ENCODE results near the gene IFNE.

Gene IFNE

GRCh38 chr9:21482213-21482612, at the start of gene IFNE:
IFNE (minus strand) TSS chr9:21482313; CDS start chr9:21481694, 619 bp downstream.
- no peak for DNase-seq (ENCODE audit: low read depth)

DNA sequence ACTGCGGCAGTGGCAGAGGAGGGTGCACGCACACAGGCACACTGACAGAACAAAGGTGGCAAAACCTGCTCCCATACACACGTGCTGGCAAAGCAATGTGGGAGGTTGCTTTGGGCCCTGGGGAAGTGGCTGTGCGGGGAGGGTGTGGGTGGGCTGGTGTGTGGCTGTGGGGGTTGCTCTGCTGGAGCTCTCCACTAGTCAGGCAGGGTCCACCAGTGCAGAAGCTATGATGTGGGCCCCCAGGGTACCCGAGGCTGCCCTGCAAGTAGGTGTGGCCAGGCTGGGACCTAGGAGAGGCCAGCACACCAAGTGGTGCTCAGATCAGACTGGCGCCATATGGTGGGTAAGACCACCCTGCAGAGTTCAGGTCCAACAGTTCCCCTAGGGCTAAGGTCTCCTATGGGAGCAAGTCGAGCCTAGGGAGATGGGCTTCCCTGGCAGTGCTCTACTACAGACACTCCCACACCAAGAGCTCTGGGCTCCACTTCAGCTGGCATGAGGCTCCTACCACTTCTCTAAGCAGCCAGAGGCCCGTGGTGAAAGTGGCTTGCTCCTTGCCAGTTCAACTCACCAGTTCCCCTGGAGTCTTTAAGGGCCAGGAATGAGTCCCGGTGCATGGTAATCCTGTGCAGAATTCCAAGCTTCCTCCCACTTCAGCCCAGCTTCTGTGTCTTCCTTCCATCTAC, 46.2 kb upstream of the IFNE start:
- DNase-seq (ENCODE audit: low read depth) = no peak

DNA sequence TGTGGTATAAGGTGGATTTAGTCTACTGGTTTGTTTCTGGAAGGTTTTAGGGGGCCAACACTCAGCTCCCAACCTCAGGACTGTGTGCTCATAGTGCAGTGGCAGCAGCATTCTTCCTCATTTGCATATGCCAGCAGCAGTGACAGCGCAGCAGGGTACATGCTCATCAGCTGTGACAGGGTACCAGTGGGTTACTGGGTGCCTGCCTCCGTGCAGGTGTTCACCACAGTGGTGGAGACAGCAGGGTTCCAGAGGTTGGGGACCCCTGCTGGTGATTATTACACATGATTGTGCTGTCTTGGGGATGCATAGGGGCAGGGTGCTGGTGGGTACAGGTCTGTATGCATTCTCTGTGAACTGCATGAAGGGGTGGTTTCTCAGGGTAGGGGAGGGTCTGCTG, 45.5 kb upstream of the IFNE start:
- DNase-seq (ENCODE audit: low read depth) = no peak

- DNase-seq (ENCODE audit: low read depth) = no peak
Measured at GRCh38 chr9:21525174-21525573, 43.1 kb upstream of the IFNE start.

- no peak for DNase-seq (ENCODE audit: low read depth)
Measured at GRCh38 chr9:21524099-21524830, 42.2 kb upstream of the IFNE start.

GRCh38 chr9:21523021-21524014, 41.2 kb upstream of the IFNE start:
- no peak for DNase-seq (ENCODE audit: low read depth)

- no peak for DNase-seq (ENCODE audit: low read depth)
Measured at GRCh38 chr9:21522348-21522747, 40.2 kb upstream of the IFNE start.

- no peak for DNase-seq (ENCODE audit: low read depth)
Measured at GRCh38 chr9:21521448-21521847, 39.3 kb upstream of the IFNE start.

DNA sequence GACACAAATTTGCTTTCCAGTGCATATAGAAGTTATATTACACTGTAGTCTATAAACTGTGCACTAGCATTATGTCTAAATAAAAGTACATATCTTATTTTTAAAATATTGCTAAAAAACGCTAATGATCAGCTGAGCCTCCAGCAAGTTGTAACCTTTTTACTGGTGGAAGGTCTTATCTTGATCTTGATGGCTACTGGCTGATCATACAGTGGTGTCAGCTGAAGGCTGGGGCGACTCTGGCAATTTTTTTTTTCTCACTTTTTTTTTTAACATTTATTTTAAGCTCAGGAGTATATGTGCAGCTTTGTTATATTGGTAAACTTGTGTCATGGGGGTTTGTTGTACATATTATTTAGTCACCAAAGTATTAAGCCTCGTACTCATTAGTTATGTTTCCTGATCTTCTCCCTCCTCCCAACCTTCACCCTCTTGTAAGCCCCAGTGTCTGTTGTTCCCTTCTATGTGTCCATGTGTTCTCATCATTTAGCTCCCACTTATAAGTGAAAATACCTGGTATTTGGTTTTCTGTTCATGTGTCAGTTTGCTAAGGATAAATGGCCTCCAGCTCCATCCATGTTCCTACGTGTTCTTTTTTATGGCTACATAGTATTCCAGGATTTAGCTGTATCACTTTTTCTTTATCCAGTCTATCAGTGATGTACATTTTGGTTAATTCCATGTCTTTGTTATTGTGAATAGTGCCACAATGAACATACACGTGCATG, 38.6 kb upstream of the IFNE start:
- no peak for DNase-seq (ENCODE audit: low read depth)

DNA sequence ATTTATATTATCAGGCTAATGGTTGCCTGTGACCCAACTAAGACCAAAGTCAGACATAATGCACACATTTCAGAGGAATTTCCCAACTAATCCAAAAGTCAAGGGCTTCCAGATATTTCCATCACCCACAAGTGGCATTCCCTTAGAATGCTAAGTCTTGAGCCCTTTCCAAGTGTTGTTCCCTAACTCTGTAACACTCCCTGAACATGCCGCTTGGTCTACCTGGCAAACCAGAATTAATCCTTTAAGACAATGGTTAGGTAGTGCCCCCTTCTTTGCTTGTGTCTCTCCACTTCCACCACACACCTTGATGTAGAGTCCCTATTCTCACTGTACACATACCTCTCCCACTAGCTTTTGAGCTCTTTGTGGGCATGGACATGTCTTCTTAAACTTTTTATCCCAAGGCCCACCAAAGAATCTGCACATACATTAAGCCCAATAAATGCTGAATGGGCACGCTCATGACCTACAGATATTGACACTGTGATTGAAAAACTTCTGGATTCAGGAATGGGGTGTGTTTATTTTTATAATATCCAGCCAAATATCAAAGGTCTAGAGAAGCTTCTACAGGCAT, 37.8 kb upstream of the IFNE start:
- DNase-seq (ENCODE audit: low read depth) = no peak

DNA sequence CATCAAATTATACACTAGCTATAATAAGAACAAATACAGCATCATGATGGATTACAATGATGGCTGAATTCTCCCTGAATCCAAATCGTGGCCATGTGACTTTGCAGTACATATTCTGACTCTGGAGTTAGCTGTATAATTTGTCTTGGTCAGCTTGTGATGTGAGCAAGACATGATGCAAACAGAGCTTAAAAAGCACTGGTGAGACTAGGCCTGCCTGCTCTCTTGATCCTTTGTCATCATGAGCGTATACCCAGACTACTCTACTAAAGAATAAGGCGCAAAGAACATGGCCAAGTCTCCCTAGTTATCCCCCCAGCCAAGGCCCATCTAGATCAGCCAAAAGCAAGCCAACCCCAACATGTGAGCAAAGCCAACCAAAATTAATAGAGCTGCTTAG, 34.7 kb upstream of the IFNE start:
- DNase-seq (ENCODE audit: low read depth) = no peak

DNA sequence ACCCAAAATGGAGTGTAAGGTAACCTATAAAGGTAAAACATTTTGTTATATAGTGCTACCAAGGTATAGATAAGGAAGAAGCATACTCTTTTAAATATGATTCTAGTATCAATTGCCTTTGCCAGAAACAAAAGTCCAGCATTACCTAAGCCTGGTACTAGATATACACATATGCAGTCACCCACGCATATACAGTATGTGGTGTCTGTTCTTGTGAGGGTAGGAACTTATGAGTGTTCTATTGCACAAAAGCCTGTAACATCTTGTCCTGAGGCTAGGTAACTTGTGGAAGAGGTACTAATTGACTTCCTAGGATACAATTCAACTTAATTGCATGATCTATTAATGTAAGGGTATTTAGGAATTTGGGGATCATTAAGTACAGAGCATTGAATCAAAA, 31.3 kb upstream of the IFNE start:
- no peak for DNase-seq (ENCODE audit: low read depth)

DNA sequence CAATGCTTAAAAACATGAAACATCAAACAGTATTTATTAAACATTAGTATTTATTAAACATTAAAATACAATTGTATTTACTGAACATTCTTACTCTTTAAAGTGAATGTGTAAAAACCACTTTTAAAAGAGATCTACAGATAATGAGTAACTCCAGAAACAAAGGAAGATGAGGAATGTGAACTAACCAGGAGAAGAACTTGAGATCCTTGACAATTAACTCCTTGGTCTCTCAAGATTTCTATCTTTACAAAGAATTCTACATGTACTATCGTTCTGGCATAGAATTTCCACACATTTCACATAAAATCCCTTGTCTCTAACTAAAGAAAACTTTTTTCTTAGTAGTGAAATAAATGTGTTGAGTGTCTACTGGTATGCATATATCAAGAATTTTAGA, 28.7 kb upstream of the IFNE start:
- DNase-seq (ENCODE audit: low read depth) = no peak

- DNase-seq (ENCODE audit: low read depth) = no peak
Measured at GRCh38 chr9:21507483-21507790, 25.3 kb upstream of the IFNE start.

DNA sequence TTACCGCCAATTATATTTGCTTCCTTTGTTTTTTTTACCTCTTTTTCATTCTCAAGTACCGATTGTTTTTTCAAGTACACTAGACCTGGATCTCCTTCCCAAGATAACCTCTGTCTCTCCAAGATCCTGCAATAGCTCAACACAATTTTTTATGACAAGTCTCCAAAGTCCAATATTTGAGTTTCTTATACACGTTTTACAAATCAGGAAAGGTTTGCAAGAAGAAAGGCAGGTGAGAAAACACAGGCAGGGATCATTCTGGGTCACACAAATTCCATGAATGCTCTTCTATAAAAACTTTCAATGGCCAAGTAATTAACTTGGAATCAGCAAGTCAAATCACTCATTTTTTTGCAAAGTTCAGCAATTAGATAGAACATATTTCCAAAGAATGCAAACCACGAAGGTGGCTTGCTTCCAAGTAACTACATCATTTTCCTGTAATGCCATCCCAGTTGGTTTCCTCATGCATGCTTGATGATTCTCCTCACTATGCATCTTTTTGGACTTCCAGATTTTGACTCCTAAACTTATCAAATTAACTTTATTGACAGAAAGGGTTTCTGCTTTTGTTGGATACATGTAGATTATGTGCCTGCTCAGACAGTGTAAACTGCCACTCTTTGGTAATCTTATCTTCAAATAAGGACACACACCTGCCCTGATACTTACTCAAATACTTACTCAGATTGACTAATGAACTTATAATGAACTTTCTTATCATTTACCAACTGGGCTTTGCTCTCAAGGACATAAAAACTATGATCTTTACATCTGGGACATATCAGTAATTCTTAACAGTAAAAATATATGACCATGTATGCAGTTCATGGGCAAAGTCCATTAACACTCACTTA, 24.7 kb upstream of the IFNE start:
- DNase-seq (ENCODE audit: low read depth) = no peak

DNA sequence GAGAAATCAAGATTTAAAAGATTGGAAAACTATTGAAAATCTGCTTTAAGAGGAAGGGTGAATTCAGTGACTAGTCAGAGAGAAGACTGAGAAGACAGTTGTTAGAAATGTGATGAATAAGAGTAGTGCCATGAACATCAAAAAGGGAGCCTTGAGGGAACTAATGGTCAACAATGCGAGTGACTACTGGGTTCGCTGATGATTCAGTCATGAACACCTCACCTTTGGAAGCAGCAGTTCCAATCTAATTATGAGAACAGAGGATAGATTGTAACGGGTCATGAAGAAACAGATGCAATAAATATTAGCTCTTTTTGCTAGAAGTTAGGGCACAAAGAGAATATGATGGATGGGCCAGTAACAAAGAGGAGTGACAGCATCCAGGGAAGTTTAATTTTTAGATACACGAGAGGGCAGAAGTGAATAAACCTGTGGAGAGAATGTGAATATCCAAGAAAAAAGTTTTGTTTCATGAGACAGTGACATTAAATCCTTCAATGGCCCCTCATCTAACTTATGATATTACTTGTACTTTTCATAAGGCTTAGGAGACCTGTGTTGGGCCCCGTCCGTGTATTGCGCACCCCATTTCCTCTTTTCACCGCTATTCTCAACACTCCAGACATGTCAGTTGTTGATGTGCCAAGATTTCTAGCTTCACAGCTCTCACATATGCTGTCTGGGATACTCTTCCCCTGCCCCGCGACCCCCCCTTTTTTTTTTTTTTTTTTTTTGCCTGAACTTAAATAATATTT, 23.5 kb upstream of the IFNE start:
- DNase-seq (ENCODE audit: low read depth) = no peak

DNA sequence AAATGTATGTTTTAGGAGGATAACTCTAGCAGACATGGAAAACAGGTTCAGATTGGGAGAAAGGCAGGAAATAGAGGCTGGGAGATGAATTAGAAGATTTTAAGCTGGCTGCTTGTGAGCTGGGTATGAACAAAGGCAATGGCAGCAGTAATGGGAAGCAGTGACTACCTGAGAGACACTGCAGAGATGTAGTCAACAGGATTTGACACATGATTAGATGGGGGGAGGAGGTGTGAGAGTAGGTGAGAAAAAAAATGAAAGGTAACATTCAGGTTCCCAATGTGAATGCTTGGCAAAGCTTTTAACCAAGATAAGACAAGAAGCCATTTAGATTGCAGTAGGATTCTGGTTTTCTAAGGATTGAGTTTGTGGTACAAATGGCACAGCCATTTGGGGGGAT, 22.8 kb upstream of the IFNE start:
- no peak for DNase-seq (ENCODE audit: low read depth)

DNA sequence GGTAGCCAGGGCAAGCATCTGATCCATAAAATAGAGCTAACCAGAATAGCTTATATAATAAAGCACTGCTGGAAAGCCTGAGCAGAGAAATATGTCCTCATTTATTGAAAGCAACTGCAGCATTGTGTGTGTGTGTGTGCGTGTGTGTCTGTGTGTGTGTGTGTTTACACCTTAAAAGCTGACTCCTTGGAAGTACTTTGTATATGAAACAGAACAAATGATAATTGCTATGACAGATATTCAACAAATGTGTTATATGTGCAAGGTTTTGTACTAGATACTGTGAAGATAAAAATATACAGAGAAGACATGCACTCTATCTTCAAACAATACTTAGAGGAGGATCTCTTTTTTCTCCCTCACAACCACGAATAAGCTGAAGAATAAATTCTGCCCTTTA, 22.0 kb upstream of the IFNE start:
- no peak for DNase-seq (ENCODE audit: low read depth)

DNA sequence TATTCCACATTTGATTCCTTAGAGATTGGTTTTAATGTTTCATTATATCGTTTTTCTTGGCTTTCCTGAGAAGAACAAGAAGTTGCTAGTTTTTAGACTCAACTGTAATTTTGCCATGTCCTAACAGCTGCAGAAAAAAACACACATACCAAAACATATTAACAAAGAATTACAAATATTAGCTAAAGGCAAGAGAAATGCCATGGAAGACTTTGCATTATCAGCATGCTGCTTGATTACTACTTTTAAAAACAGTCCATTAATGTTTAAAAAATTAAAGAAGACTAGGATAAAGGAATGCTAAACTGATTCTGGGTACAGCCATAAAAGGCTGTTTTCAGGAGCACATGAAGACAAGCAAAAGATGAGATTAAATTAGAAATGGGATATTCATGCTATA, 20.5 kb upstream of the IFNE start:
- DNase-seq (ENCODE audit: low read depth) = no peak

DNA sequence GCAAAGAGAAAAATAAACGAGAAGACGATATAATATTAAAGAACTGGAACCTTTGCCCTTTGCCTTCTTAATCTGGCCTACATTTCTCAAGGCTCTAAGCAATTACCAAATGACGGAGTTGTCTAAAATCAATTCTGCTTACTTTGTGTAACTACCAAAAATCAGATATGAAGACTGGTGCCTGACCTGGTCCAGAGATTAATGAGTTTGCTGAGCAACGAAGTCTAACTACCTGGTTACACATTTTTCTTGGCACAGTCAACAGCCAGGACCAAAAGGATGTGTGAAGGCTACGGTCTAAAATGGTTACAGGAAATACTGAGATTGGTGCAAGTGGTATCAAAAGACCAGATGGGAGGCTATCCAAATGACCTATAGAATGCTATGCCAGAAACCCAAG, 17.8 kb upstream of the IFNE start:
- no peak for DNase-seq (ENCODE audit: low read depth)
